ENCODE data around the gene GSTT4.
"Not testable (repeated sequence)": the region's sequence is repeated elsewhere in the genome, so short reads cannot be mapped to it uniquely, and the experiment has no call there.

Gene GSTT4

GRCh38 chr22:24024354-24024753 is 19.1 kb upstream of the GSTT4 start:
- no peak for DNase-seq

- DNase-seq, result no peak
Observed at GRCh38 chr22:24023204-24023789, 18.0 kb upstream of the GSTT4 start.

GRCh38 chr22:24021304-24021703 is 16.1 kb upstream of the GSTT4 start:
- no peak for DNase-seq

- DNase-seq, result no peak
Observed at GRCh38 chr22:24016156-24016555, 10.9 kb upstream of the GSTT4 start.

- no peak for DNase-seq
Observed at GRCh38 chr22:24011735-24012068, 6.4 kb upstream of the GSTT4 start.

- DNase-seq, result no peak
Observed at GRCh38 chr22:24010018-24010391, 4.8 kb upstream of the GSTT4 start.

GRCh38 chr22:24009227-24010017 is 4.2 kb upstream of the GSTT4 start:
- no peak for DNase-seq

- DNase-seq, result no peak
Observed at GRCh38 chr22:24008381-24009226, 3.4 kb upstream of the GSTT4 start.

GRCh38 chr22:24008022-24008283 is 2.7 kb upstream of the GSTT4 start:
- DNase-seq, result no peak

GRCh38 chr22:24007253-24008021 is 2.2 kb upstream of the GSTT4 start:
- DNase-seq, result no peak

- DNase-seq, result no peak
Observed at GRCh38 chr22:24006914-24007214, 1.6 kb upstream of the GSTT4 start.

- DNase-seq, result no peak
Observed at GRCh38 chr22:24006207-24006913, 1.1 kb upstream of the GSTT4 start.

GRCh38 chr22:24003887-24004286 is 1.4 kb downstream of the GSTT4 start:
- DNase-seq, result no peak

- DNase-seq, result no peak
Observed at GRCh38 chr22:24002851-24003250, 2.4 kb downstream of the GSTT4 start.

- no peak for DNase-seq
Observed at GRCh38 chr22:24002272-24002671, 3.0 kb downstream of the GSTT4 start.

GRCh38 chr22:24001314-24001713 is 3.9 kb downstream of the GSTT4 start:
- DNase-seq, result no peak

- DNase-seq, result not testable (repeated sequence)
Observed at GRCh38 chr22:23999779-24000178, 5.5 kb downstream of the GSTT4 start.

- DNase-seq, result no peak
Observed at GRCh38 chr22:23997092-23997491, 8.2 kb downstream of the GSTT4 start.

GRCh38 chr22:23993581-23994177 is 11.6 kb downstream of the GSTT4 start:
- not testable (repeated sequence) for DNase-seq

- not testable (repeated sequence) for DNase-seq
Observed at GRCh38 chr22:23993080-23993479, 12.2 kb downstream of the GSTT4 start.

- not testable (repeated sequence) for DNase-seq
Observed at GRCh38 chr22:23989583-23990244, 15.5 kb downstream of the GSTT4 start.
